ENCODE data around the gene GSS.
"Not testable (repeated sequence)": the region's sequence is repeated elsewhere in the genome, so short reads cannot be mapped to it uniquely, and the experiment has no call there.

Gene GSS

GRCh38 chr20:34922654-34923381, 32.8 kb downstream of the GSS start:
- Histone ChIP-seq H3K9me3 (ENCODE audit: control insufficient read depth, low read length) (peaks cover 11% of the 10 kb centered on the region), H3K4me1 (ENCODE audit: control insufficient read depth, insufficient read depth, low read length, poor library complexity, severe bottlenecking) (no peaks in the 10 kb centered on the region), H3K27ac (ENCODE audit: low read depth, low read length, severe bottlenecking) (no peak overlapping the region), H3K36me3 (ENCODE audit: control insufficient read depth, insufficient read depth, low read length) (peaks cover 94% of the 10 kb centered on the region), H3K4me3 (ENCODE audit: extremely low read depth, insufficient read depth, low read length, poor library complexity, severe bottlenecking) (no peak overlapping the region)
- no CpG with 5 or more reads among the region's 5 CpGs for WGBS, 2 experiments (ENCODE audit: insufficient coverage in 2 of 2)

- peaks cover 94% of the 10 kb centered on the region for H3K36me3 ChIP-seq (ENCODE audit: control insufficient read depth, insufficient read depth, low read length)
- WGBS, 2 experiments (ENCODE audit: insufficient coverage in 2 of 2): 93 to 100% methylated on average over 2 of the region's 3 CpGs
- no peak overlapping the region for H3K4me3 ChIP-seq (ENCODE audit: extremely low read depth, insufficient read depth, low read length, poor library complexity, severe bottlenecking)
Observed at GRCh38 chr20:34921436-34921835, 34.2 kb downstream of the GSS start.

GRCh38 chr20:34920055-34920454, 35.6 kb downstream of the GSS start:
- Histone ChIP-seq H3K27ac (ENCODE audit: low read depth, low read length, severe bottlenecking) (no peak overlapping the region), H3K4me1 (ENCODE audit: control insufficient read depth, insufficient read depth, low read length, poor library complexity, severe bottlenecking) (no peaks in the 10 kb centered on the region), H3K36me3 (ENCODE audit: control insufficient read depth, insufficient read depth, low read length) (peaks cover 91% of the 10 kb centered on the region), H3K4me3 (ENCODE audit: extremely low read depth, insufficient read depth, low read length, poor library complexity, severe bottlenecking) (no peak overlapping the region), H3K9me3 (ENCODE audit: control insufficient read depth, low read length) (peaks cover 11% of the 10 kb centered on the region)

More at GRCh38 chr20:34921436-34921835, 34.2 kb downstream of the GSS start:
- Histone ChIP-seq H3K27ac (ENCODE audit: low read depth, low read length, severe bottlenecking) (no peak overlapping the region), H3K4me1 (ENCODE audit: control insufficient read depth, insufficient read depth, low read length, poor library complexity, severe bottlenecking) (no peaks in the 10 kb centered on the region), H3K9me3 (ENCODE audit: control insufficient read depth, low read length) (peaks cover 11% of the 10 kb centered on the region)

DNA sequence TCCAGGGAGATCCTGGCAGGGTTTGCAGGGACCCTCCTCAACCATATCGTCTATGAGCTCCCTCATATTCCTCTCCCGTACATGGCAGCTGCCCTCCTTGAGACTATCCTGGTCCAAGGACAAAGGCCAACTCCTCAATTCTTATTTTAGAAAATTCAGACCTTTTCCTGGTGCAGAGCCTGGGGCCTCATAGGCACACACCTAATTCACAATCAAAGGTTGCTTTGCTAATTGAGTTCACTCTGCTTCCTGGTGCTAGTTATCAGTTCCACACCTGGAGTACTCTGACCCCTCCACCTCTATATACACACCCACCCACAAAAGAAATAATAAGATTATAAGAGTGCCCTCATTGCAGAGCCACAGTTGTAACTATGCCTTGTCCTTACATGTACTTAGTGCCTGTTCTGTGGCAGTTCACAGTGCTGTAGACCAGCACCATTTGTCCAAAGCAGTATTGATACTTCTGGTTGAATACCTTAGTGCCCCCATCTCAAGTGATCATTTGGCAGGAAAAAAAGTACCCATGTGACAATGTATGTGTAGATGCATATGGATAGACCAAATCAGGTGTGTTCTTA, 38.7 kb downstream of the GSS start:
- H3K4me3 ChIP-seq (ENCODE audit: extremely low read depth, insufficient read depth, low read length, poor library complexity, severe bottlenecking): no peak overlapping the region
- no peaks in the 10 kb centered on the region for H3K9me3 ChIP-seq (ENCODE audit: control insufficient read depth, low read length)
- WGBS, 2 experiments (ENCODE audit: insufficient coverage in 2 of 2): 87 to 100% methylated on average over 2 of the region's 2 CpGs
- H3K27ac ChIP-seq (ENCODE audit: low read depth, low read length, severe bottlenecking): no peak overlapping the region
- H3K4me1 ChIP-seq (ENCODE audit: control insufficient read depth, insufficient read depth, low read length, poor library complexity, severe bottlenecking): no peaks in the 10 kb centered on the region
- H3K36me3 ChIP-seq (ENCODE audit: control insufficient read depth, insufficient read depth, low read length): peaks cover 88% of the 10 kb centered on the region

GRCh38 chr20:34915749-34916455, 39.7 kb downstream of the GSS start:
- Histone ChIP-seq H3K36me3 (ENCODE audit: control insufficient read depth, insufficient read depth, low read length) (peaks cover 79% of the 10 kb centered on the region), H3K4me3 (ENCODE audit: extremely low read depth, insufficient read depth, low read length, poor library complexity, severe bottlenecking) (no peak overlapping the region), H3K9me3 (ENCODE audit: control insufficient read depth, low read length) (no peaks in the 10 kb centered on the region), H3K4me1 (ENCODE audit: control insufficient read depth, insufficient read depth, low read length, poor library complexity, severe bottlenecking) (no peaks in the 10 kb centered on the region), H3K27ac (ENCODE audit: low read depth, low read length, severe bottlenecking) (no peak overlapping the region)
- 60 to 100% methylated on average over 1 to 2 of the region's 4 CpGs for WGBS, 2 experiments (ENCODE audit: insufficient coverage in 2 of 2)

GRCh38 chr20:34915131-34915530, 40.5 kb downstream of the GSS start:
- H3K4me3 ChIP-seq (ENCODE audit: extremely low read depth, insufficient read depth, low read length, poor library complexity, severe bottlenecking): no peak overlapping the region
- no peaks in the 10 kb centered on the region for H3K4me1 ChIP-seq (ENCODE audit: control insufficient read depth, insufficient read depth, low read length, poor library complexity, severe bottlenecking)
- H3K36me3 ChIP-seq (ENCODE audit: control insufficient read depth, insufficient read depth, low read length): peaks cover 79% of the 10 kb centered on the region
- H3K27ac ChIP-seq (ENCODE audit: low read depth, low read length, severe bottlenecking): no peak overlapping the region
- 100% methylated on average over 3 of the region's 4 CpGs for WGBS, 2 experiments (ENCODE audit: insufficient coverage in 2 of 2)
- no peaks in the 10 kb centered on the region for H3K9me3 ChIP-seq (ENCODE audit: control insufficient read depth, low read length)

DNA sequence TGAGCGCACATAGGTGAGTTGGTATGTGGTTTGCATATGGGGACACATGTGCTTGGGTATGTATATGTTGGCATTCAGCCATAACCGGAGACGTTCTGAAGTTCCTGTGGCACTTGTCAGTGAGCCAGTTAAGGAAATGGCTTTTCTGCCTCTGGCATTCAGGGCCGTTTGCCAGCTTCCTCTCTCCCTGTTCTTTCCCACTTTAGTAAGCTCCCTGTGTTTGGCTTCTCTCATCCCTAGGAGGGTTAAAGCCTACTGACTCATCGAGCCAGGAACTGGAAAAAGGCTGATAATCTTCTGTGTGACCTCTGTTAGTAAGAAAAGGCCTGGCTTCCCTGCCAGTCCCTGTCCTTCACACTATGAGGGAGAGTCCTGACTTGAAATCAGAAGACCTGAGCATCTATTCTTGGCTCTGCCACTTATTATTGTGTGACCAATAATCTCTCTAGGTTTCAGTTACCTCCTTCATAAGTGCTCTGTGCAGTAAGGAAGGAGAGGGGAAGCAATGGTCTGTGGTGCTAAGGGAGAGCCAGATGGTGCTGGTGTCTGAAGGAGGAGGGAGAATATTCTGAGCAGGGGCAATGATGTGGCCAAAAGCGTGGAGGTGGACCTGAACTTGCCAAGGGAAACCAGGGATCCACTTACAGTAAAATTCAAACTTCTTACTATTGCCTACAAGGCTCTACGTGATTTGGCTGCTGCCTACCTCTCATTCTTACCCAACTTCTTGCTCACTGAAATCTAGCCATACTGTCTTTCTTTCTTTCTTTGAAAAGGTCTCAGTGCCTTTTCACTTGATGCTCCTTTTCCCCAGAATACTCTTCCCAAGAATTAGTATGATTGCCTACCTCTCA, 47.8 kb downstream of the GSS start:
- Histone ChIP-seq H3K27ac (ENCODE audit: low read depth, low read length, severe bottlenecking) (peak overlapping the region; percentile 77), H3K4me3 (ENCODE audit: extremely low read depth, insufficient read depth, low read length, poor library complexity, severe bottlenecking) (no peak overlapping the region), H3K9me3 (ENCODE audit: control insufficient read depth, low read length) (no peaks in the 10 kb centered on the region), H3K4me1 (ENCODE audit: control insufficient read depth, insufficient read depth, low read length, poor library complexity, severe bottlenecking) (peaks cover 12% of the 10 kb centered on the region), H3K36me3 (ENCODE audit: control insufficient read depth, insufficient read depth, low read length) (peaks cover 33% of the 10 kb centered on the region)
- 76 to 84% methylated on average over 6 of the region's 7 CpGs for WGBS, 2 experiments (ENCODE audit: insufficient coverage in 2 of 2)

DNA sequence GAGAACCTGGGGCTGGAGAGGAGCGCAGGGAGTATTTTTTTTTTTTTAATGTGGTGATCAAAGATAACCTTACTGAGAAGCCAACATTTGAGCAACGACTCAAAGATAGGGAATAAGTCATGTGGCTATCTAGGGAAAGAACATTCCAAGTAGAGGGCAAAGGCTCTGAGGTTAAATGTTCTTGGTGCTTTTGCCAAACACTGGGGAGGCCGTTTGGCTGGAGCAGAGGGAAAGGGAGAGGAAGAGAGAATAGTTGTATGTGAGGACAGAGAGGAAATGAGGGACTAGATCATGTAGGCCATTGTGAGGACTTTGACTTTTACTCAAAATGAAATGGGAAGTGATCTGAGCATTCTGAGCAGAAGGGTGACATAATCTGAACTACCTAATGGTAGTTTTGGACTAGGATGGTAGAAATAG, 51.4 kb downstream of the GSS start:
- H3K4me3 ChIP-seq (ENCODE audit: extremely low read depth, insufficient read depth, low read length, poor library complexity, severe bottlenecking): no peak overlapping the region
- peaks cover 12% of the 10 kb centered on the region for H3K4me1 ChIP-seq (ENCODE audit: control insufficient read depth, insufficient read depth, low read length, poor library complexity, severe bottlenecking)
- no peak overlapping the region for H3K27ac ChIP-seq (ENCODE audit: low read depth, low read length, severe bottlenecking)
- H3K9me3 ChIP-seq (ENCODE audit: control insufficient read depth, low read length): no peaks in the 10 kb centered on the region
- peaks cover 28% of the 10 kb centered on the region for H3K36me3 ChIP-seq (ENCODE audit: control insufficient read depth, insufficient read depth, low read length)
- WGBS, 2 experiments (ENCODE audit: insufficient coverage in 2 of 2): 84 to 89% methylated on average over 3 of the region's 3 CpGs

GRCh38 chr20:34898731-34899130, 56.9 kb downstream of the GSS start:
- peaks cover 46% of the 10 kb centered on the region for H3K36me3 ChIP-seq (ENCODE audit: control insufficient read depth, insufficient read depth, low read length)
- not testable (repeated sequence) for H3K4me1 ChIP-seq (ENCODE audit: control insufficient read depth, insufficient read depth, low read length, poor library complexity, severe bottlenecking); H3K4me3 ChIP-seq (ENCODE audit: extremely low read depth, insufficient read depth, low read length, poor library complexity, severe bottlenecking); H3K27ac ChIP-seq (ENCODE audit: low read depth, low read length, severe bottlenecking); H3K9me3 ChIP-seq (ENCODE audit: control insufficient read depth, low read length)
- 98 to 100% methylated on average over 7 to 23 of the region's 26 CpGs for WGBS, 2 experiments (ENCODE audit: insufficient coverage in 2 of 2)

- H3K27ac ChIP-seq (ENCODE audit: low read depth, low read length, severe bottlenecking); H3K4me3 ChIP-seq (ENCODE audit: extremely low read depth, insufficient read depth, low read length, poor library complexity, severe bottlenecking); H3K4me1 ChIP-seq (ENCODE audit: control insufficient read depth, insufficient read depth, low read length, poor library complexity, severe bottlenecking); H3K9me3 ChIP-seq (ENCODE audit: control insufficient read depth, low read length): not testable (repeated sequence)
- H3K36me3 ChIP-seq (ENCODE audit: control insufficient read depth, insufficient read depth, low read length): peaks cover 44% of the 10 kb centered on the region
- no CpG with 5 or more reads among the region's 3 CpGs for WGBS, 2 experiments (ENCODE audit: insufficient coverage in 2 of 2)
Observed at GRCh38 chr20:34898129-34898528, 57.5 kb downstream of the GSS start.
